ENCODE data around the gene TRIM21. TPM values are rescaled to one million over a fixed set of nuclear protein-coding genes. Genes with fewer than 3 reads are reported as not detected.
"Not testable (repeated sequence)": the region's sequence is repeated elsewhere in the genome, so short reads cannot be mapped to it uniquely, and the experiment has no call there.

Gene TRIM21
- total and polyA plus RNA-seq, 7 donors: 2.6 to 7.5 (median 4.6) TPM

DNA sequence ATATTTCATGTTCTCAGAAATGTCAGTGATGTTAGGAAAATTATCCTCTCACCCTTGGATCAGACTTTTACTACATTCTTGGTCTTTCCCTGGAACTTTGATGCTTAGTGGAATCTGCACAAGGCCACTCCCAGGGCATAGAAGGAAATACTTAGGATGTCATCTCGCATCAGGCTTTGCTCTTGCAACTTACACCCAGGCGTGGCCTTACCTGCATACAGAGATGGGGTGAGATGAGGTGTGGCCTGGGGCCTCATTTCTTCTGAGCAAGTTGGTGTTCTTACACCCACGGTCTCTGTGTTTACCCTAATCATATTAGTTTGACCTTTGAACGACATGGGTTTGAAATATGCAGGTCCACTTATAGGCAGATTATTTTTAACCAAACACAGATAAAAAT, 36.5 kb upstream of the TRIM21 start:
- Histone ChIP-seq H3K36me3 (ENCODE audit: insufficient read depth in 1 of 2, low read depth in 1 of 2) (no peaks in the 10 kb centered on the region), H3K4me1 (no peaks in the 10 kb centered on the region), H3K9me3 (no peaks in the 10 kb centered on the region), H3K27me3 (ENCODE audit: insufficient read depth in 3 of 3, low read length in 2 of 3) (peaks cover 0 to 2% (median 0%) of the 10 kb centered on the region in 3 donors), H3K27ac (no peak overlapping the region), H3K4me3 (no peak overlapping the region)
- DNase-seq: no peak
- no peak for ATAC-seq
- intact Hi-C loops (cut with DNase I): no loop called here
- 71 to 78% (median 71%) methylated on average over 4 of the region's 4 CpGs for WGBS, 3 donors
- TF ChIP-seq, protein P1, sequence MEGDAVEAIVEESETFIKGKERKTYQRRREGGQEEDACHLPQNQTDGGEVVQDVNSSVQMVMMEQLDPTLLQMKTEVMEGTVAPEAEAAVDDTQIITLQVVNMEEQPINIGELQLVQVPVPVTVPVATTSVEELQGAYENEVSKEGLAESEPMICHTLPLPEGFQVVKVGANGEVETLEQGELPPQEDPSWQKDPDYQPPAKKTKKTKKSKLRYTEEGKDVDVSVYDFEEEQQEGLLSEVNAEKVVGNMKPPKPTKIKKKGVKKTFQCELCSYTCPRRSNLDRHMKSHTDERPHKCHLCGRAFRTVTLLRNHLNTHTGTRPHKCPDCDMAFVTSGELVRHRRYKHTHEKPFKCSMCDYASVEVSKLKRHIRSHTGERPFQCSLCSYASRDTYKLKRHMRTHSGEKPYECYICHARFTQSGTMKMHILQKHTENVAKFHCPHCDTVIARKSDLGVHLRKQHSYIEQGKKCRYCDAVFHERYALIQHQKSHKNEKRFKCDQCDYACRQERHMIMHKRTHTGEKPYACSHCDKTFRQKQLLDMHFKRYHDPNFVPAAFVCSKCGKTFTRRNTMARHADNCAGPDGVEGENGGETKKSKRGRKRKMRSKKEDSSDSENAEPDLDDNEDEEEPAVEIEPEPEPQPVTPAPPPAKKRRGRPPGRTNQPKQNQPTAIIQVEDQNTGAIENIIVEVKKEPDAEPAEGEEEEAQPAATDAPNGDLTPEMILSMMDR (IDR thresholded peaks at IDR 0.05): no peak

DNA sequence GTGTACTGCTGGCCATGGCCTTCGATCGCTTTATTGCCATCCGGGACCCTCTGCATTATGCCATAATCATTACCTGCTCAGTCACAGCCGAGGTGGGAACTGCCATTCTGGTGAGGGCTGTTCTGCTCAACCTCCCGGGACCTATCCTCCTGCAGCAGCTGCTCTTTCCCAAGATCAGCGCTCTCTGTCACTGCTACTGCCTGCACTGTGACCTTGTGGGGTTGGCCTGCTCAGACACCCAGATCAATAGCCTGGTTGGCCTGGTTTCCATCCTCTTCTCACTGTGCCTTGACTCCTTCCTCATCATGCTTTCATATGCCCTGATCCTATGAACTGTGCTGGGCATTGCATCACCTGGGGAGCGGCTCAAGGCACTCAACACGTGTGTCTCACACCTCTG, 24.9 kb upstream of the TRIM21 start:
- intact Hi-C loops (cut with DNase I): no loop called here
- Histone ChIP-seq H3K4me3 (no peak overlapping the region), H3K36me3 (ENCODE audit: insufficient read depth in 1 of 2, low read depth in 1 of 2) (no peaks in the 10 kb centered on the region), H3K27ac (no peak overlapping the region), H3K4me1 (no peaks in the 10 kb centered on the region), H3K9me3 (no peaks in the 10 kb centered on the region), H3K27me3 (ENCODE audit: insufficient read depth in 3 of 3, low read length in 2 of 3) (no peaks in the 10 kb centered on the region)
- ATAC-seq: no peak
- TF ChIP-seq, protein P1 (IDR thresholded peaks at IDR 0.05): no peak
- 71 to 80% (median 79%) methylated on average over 8 of the region's 8 CpGs for WGBS, 3 donors
- DNase-seq: no peak

DNA sequence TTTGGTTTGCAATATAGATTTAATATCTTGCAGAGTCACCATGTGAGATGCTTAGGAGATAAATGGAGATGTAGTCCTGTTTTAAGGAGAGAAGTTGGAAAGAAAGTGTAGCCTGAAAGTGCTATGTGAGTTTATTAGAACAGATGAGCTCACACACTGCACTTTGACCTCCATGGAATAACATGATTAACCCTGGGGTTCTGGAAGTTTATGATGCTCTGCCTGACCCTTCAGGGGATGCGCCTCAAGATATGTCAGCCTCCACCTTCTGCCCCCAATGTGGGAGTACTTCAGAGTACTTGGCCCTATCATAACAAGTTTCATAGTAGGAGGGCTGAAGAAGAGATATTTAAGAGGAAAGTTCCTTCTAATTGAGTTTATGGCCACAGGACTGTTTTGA, 23.3 kb upstream of the TRIM21 start:
- H3K4me3 ChIP-seq: no peak overlapping the region
- H3K27ac ChIP-seq: no peak overlapping the region
- 75 to 88% (median 81%) methylated on average over 1 of the region's 1 CpG for WGBS, 3 donors
- H3K4me1 ChIP-seq: no peaks in the 10 kb centered on the region
- TF ChIP-seq, protein P1 (IDR thresholded peaks at IDR 0.05): no peak
- H3K36me3 ChIP-seq (ENCODE audit: insufficient read depth in 1 of 2, low read depth in 1 of 2): no peaks in the 10 kb centered on the region
- no peak for ATAC-seq
- no peaks in the 10 kb centered on the region for H3K9me3 ChIP-seq
- intact Hi-C loops (cut with DNase I): no loop called here
- no peak for DNase-seq
- no peaks in the 10 kb centered on the region for H3K27me3 ChIP-seq (ENCODE audit: insufficient read depth in 3 of 3, low read length in 2 of 3)

DNA sequence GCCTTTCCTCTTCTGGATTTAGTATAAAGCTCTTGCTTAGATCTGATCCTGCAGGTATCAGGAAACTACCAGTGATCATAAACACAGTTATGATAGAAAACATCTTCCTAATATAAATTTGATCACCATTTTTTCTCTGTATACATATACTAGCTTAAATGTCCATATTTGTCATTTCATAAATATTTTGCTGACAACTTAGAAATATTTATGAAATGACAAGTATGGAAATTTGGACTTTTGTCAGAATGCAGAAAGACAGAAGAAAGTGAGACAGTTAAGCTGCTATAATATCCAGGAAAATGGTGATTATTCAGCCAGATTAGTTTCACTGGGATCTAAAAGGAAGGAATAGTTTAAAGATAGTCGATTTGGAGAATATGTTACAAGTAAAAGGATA, 22.8 kb upstream of the TRIM21 start:
- TF ChIP-seq, protein P1 (IDR thresholded peaks at IDR 0.05): no peak
- Histone ChIP-seq H3K36me3 (ENCODE audit: insufficient read depth in 1 of 2, low read depth in 1 of 2) (no peaks in the 10 kb centered on the region), H3K9me3 (no peaks in the 10 kb centered on the region), H3K27me3 (ENCODE audit: insufficient read depth in 3 of 3, low read length in 2 of 3) (no peaks in the 10 kb centered on the region), H3K27ac (no peak overlapping the region), H3K4me3 (no peak overlapping the region), H3K4me1 (no peaks in the 10 kb centered on the region)
- WGBS, 3 donors: 19 to 46% (median 30%) methylated on average over 1 of the region's 1 CpG
- DNase-seq (no peak), ATAC-seq (no peak)
- intact Hi-C loops (cut with DNase I): no loop called here

DNA sequence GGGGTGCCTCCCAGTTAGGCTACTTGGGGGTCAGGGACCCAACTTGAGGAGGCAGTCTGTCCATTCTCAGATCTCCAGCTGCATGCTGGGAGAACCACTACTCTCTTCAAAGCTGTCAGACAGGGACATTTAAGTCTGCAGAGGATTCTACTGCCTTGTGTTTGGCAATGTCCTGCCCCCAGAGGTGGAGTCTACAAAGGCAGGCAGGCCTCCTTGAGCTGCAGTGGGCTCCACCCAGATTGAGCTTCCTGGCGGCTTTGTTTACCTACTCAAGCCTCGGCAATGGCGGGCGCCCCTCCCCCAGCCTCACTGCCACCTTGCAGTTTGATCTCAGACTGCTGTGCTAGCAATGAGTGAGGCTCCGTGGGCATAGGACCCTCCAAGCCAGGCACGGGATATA, 12.7 kb upstream of the TRIM21 start:
- ATAC-seq; H3K27ac ChIP-seq; H3K4me1 ChIP-seq; H3K36me3 ChIP-seq (ENCODE audit: insufficient read depth in 1 of 2, low read depth in 1 of 2); H3K4me3 ChIP-seq; H3K27me3 ChIP-seq (ENCODE audit: insufficient read depth in 3 of 3, low read length in 2 of 3); DNase-seq; H3K9me3 ChIP-seq; intact Hi-C loops (cut with DNase I): not testable (repeated sequence)
- WGBS, 3 donors: 79 to 93% (median 82%) methylated on average over 5 to 6 of the region's 6 CpGs
